Activated CD8-positive, alpha-beta memory T cell treated with anti-CD3 and anti-CD28 coated beads, Interleukin-2, amount 50 U/mL, for 24 hours (primary cell): ENCODE data around the gene ROBO4.

Source experiments
- DNase-seq: peaks from one replicate; pipeline ENCODE4 v3.0.0-alpha.2; 2020; ENCODE audit errors: extremely low read depth

ROBO4 gene

GRCh38 chr11:124897674-124898262 lies at the start of gene ROBO4:
Gene ROBO4, minus strand, starts transcription at chr11:124897865. Its CDS starts 70 bp downstream, at chr11:124897795.
- DNase-seq, result no peak

GRCh38 chr11:124946735-124947141 lies 49.1 kb upstream of the ROBO4 start:
- DNase-seq, result no peak

- no peak for DNase-seq
Measured at GRCh38 chr11:124945826-124946225, 48.2 kb upstream of the ROBO4 start.

- DNase-seq, result no peak
Measured at GRCh38 chr11:124944565-124944964, 46.9 kb upstream of the ROBO4 start.

DNA sequence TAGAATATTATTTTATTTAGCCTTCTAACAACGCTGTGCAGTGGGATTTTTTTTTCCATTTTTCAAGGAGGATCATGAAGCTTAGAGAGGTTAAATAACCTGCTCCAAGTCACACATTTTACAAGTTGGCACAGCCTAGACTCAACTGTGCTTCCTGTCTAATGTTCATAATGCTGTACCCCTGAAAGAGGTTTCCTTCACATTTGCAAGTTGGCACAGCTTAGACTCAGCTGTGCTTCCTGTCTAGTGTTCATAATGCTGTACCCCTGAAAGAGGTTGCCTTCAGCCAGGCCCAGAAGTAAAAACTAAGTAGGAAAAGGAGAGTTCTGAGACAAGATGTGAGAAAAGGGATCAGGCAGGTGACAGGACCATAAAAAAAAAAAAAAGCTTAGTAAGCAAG lies 46.1 kb upstream of the ROBO4 start:
- DNase-seq, result no peak

- DNase-seq, result no peak
Measured at GRCh38 chr11:124943254-124943616, 45.6 kb upstream of the ROBO4 start.

GRCh38 chr11:124942466-124943253 lies 45.0 kb upstream of the ROBO4 start:
- DNase-seq, result no peak

DNA sequence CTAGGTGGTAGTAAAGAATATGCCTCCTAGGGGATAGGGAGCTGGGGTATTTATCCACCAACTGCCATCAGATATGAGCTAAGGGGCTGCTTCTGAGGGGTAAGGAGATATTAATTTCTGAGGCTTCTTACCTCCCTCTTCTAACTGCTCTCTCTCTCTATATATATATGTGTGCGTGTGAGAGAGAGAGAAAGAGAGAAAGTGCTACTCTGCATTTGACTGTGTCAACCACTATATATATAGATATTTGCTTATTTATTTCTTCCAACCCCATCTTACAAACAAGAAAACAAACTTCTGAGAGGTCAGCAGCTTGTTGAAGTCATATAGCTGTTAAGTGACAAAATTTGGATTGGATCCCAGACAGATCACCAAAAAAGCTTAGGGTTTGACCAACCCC lies 44.0 kb upstream of the ROBO4 start:
- no peak for DNase-seq

GRCh38 chr11:124938970-124939369 lies 41.3 kb upstream of the ROBO4 start:
- no peak for DNase-seq

DNA sequence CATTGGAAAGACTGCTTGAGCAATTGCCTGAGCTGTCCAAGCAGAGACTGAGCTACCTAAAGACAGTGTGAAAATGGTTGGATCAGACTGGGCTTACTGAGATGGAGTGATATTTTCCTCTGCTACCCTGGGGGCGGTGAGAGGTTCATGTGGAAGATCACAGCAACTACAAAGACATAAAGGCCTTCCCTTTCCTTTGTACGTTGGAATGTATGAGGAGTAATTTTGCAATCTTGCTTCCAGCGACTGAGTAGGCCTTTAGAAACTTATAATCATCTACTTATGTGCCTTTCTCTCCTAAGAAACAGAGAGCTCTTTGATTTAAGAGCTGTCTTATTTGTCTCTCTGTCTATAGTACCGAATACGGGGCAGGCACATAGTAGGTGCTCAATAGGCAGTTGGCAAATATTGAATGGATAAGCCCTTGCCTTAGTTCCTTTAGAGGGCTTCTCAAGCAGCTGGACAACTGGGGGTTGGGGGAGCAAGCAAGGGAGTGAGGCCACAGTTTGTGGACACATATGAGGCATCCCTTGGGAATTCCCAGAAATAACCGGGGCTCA lies 40.6 kb upstream of the ROBO4 start:
- no peak for DNase-seq

- DNase-seq, result no peak
Measured at GRCh38 chr11:124937336-124937935, 39.8 kb upstream of the ROBO4 start.

DNA sequence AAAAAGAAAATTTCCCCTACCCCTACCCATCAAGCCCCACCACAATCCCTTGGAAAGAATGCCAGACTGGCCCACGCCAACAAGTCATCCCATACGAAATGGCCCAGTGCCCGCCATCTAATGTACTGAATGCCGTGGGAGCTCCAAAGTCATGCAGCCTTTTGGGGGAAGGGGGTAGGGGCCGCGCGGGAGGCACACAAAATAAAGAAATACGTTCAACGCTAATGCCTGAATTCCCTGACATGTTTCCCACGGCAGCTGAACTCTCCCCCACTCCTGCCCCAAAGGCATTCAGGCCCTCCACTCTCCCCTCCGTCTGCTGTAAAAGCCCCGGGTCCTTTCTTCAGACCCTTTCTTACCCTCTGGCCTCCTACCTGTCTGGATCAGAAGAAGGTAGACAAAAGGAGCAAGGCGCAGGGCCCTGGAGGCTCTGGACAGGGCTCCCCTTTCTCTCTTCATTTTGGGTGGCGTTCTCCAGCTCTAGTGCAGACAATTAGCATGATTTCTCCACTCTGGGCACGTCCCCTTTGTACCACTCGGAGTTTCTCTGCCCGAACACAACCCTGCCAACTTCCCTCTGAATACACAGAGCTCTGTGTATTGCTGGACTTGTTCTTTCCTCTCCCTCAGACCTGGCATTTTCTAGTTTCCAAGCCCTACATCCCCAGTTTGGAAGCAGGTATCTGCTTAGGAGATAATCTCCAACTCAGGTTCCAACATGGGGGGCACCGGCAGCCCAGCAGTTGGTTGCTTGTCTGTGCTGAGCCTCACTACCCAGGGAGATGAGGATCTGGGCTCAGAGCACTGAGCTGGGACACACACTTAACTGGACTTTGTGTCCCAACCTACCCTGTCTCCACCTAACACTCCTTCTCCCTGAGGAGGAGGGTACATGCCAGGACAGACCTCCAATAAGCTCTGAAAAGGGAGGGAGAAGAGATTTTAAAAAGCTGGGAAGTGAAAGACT lies 38.2 kb upstream of the ROBO4 start, which contains the start of gene HEPACAM:
TSS of gene HEPACAM (minus strand) at position 500 of the 967 bp plus-strand sequence. CDS start at position 459, 41 bp downstream.
- no peak for DNase-seq

GRCh38 chr11:124934862-124935547 lies 37.3 kb upstream of the ROBO4 start:
- DNase-seq, result no peak

DNA sequence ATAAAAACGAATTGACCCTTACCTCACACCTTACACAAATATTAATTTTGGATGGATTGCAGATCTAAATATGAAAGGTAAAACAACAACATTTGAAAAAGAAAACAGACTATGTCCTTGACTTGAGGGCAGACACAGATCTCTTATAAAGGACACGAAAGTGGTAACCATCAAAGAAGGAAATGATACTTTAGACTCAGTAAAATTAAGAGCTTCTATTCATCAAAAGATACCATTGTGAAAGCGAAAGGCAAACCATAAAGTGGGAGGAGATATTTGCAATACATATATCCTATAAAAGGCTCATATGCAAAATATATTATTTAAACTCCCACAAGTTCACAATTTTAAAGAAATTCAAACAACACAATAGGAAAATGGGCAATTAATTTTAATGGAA lies 33.1 kb upstream of the ROBO4 start:
- DNase-seq, result no peak

DNA sequence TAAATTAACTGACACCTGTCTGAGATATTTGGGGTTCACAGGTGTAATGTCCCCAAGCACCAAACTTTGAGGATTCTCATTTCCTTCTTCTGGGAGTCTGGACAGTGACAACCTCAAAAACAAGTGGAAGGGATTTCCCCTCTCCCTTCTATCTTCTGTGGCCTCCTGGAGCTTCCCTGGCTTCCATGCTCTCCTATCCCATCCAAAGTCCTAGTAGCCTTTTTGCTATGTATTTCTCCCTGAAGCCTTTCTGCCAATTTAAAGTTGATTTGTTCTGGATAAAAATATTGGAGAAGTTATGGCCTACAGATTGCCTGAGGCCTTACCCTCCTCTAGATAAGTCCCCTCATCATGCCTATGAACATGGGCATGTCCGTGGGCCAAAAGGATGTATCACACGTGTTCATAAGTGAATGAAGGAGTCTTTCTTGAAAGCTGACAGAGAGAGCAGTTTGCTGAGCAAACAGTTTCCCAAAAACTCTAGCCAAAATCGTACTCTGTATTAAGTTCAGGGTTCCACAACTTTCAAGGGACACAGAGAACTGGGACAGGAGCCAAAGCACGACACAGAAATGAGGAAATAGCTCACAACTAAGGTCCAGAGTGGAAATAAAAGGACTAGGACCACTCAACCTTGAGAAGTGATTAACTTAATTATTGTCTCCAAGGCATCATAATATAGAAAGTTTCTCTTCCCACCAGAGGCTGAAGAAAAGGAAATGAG lies 31.4 kb upstream of the ROBO4 start:
- DNase-seq, result no peak

GRCh38 chr11:124923296-124923695 lies 25.6 kb upstream of the ROBO4 start:
- no peak for DNase-seq

DNA sequence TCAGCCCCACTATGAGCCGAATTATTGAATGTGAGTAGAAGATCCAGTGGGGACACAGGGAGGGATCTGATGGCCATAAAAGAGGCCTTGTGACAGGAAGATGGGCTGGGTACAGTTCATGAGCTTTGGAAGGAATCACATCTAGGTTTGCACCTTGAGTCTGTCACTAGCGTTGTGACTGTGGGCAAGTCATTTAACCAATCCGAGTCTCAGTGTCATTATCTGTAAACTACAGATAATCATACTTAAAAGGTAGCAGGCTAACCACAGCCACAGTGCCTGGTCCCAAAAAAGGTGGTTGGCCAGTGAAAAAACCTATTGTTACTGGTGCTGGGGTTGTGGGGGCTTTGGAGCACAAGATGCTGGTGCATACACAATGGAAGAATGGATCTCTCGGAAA lies 25.2 kb upstream of the ROBO4 start:
- no peak for DNase-seq

GRCh38 chr11:124920870-124921609 lies 23.4 kb upstream of the ROBO4 start:
- peak; percentile 49 for DNase-seq

GRCh38 chr11:124920356-124920755 lies 22.7 kb upstream of the ROBO4 start:
- DNase-seq, result no peak

DNA sequence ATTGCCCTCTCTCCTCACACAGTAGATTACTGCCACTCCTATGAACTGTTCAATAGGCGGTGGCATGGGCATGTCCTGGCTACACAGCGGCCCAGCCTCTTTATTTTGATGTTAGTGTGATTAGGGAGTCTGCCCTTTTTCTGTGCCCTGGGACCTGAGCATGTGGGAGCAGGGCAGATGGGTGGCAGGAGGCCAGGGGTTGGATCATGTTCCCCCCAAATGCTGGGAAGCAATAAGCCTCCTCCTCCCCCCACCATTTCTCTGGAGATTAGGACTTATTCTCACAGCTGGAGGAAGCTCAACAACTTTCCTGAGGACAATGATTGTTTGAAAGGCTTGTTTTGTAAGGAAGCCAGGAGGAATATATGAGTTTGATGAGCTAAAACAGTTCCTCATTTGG lies 22.2 kb upstream of the ROBO4 start:
- DNase-seq, result no peak
